Activated B cell treated with CpG ODN at 0.5 μM for 24 hours (primary cell): Measurements from ENCODE around the gene IL36G. TPM values are rescaled to one million over a fixed set of nuclear protein-coding genes. Genes with fewer than 3 reads are reported as not detected.
A peak's percentile ranks its signal among the peaks of the same experiment; 100 is the strongest.

Experiments used
- ATAC-seq: fragments of 200-7000 bp; cut with Tn5 transposase; one replicate; pipeline ENCODE4 v1.10.0; 2021; ENCODE audit warnings: low read depth, mild to moderate bottlenecking, moderate library complexity
- CTCF ChIA-PET: fragments of 350-600 bp; sonication (Branson Sonifier 250); formaldehyde crosslinking; loops from one replicate; lab custom pipeline; 2021; ENCODE audit warnings: antibody characterized with exemption; lab: Charles Lee
- POLR2A ChIA-PET: fragments of 350-600 bp; sonication (Branson Sonifier 250); formaldehyde crosslinking; loops from one replicate; lab custom pipeline; 2021; ENCODE audit warnings: antibody characterized with exemption; lab: Charles Lee
- DNase-seq: peaks from one replicate; pipeline ENCODE4 v3.0.0; 2022
- H3K27ac Mint-ChIP-seq: one replicate; pipeline ENCODE4 v1.8.0; 2020; ENCODE audit warnings: mixed read lengths
- H3K27me3 Mint-ChIP-seq: one replicate; pipeline ENCODE4 v1.8.0; 2021; ENCODE audit warnings: mixed read lengths
- H3K36me3 Mint-ChIP-seq: one replicate; pipeline ENCODE4 v1.8.0; 2021; ENCODE audit warnings: low read depth, mixed read lengths
- H3K4me1 Mint-ChIP-seq: one replicate; pipeline ENCODE4 v1.8.0; 2021; ENCODE audit warnings: mixed read lengths
- H3K4me3 Mint-ChIP-seq: one replicate; pipeline ENCODE4 v1.8.0; 2020; ENCODE audit warnings: mild to moderate bottlenecking, mixed read lengths
- H3K9me3 Mint-ChIP-seq: one replicate; pipeline ENCODE4 v1.8.0; 2020; ENCODE audit warnings: mixed read lengths
- intact Hi-C: fragments of 100-400 bp; cut with micrococcal nuclease; formaldehyde crosslinking; loops from one replicate; pipeline ENCODE4 v1.15.1; 2024
- total RNA-seq: library from RNA; stranded (reverse); gene quantifications from 2 replicates; pipeline ENCODE4 v1.2.3, GENCODE V29; 2022
- TF ChIP-seq, protein P1 (sequence below): fragments of 200-600 bp; IDR thresholded peaks from one replicate; pipeline ENCODE4 v1.8.0; 2022; ENCODE audit warnings: antibody characterized with exemption, mild to moderate bottlenecking

IL36G gene
- total RNA-seq, 1 donor from 2014 or later: not detected

DNA sequence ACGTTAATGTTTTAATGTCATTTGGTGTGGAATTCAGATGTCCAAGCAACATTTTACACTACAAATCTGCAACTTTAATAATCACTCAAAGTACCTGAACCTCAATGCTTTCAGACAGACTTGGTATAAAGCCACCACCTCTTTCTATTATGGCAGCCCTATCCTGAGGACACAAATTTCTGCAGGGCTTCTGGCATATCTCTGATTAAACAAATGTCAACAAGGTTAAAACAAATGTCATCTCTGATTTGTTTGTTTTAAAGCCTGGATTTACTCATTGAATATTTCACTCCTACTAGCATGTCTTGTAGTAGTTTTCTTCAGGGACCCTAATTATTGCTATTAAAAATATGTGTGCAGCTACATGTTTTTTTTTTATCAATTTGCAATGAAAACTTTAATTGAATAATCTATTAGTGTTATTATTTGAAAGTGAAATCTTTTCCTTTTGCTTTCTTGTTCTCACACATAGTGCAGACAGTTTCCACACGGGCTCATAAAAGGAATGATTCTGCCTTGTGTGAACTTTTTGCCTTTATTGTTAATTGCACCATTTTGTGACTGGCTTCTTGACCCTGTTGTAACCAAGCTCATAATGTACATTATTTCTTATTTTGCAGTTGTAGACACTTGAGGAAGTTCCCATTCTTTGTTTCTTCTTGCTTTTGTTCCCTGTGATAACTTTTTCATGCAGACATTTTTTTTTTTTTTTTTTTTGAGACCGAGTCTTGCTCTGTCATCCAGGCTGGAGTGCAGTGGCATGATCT, 36.8 kb upstream of the IL36G start:
- POLR2A ChIA-PET: no interaction called here
- Mint-ChIP-seq H3K27me3 (peaks cover 12% of the 10 kb centered on the region), H3K4me3 (no peak overlapping the region), H3K36me3 (no peaks in the 10 kb centered on the region), H3K27ac (no peak overlapping the region), H3K4me1 (no peaks in the 10 kb centered on the region), H3K9me3 (no peaks in the 10 kb centered on the region)
- DNase-seq: no peak
- CTCF ChIA-PET: interaction anchor here (0.9 to 4.2 kb wide), 11 partner anchors 8 to 340 kb away, joined by 3 to 66 read pairs (median 7); no protein-coding TSS in a partner anchor
- ATAC-seq: no peak
- intact Hi-C loops: loop anchor here (1.0 kb wide), 2 partner anchors 192 to 315 kb away; no protein-coding TSS in a partner anchor
- TF ChIP-seq, protein P1, sequence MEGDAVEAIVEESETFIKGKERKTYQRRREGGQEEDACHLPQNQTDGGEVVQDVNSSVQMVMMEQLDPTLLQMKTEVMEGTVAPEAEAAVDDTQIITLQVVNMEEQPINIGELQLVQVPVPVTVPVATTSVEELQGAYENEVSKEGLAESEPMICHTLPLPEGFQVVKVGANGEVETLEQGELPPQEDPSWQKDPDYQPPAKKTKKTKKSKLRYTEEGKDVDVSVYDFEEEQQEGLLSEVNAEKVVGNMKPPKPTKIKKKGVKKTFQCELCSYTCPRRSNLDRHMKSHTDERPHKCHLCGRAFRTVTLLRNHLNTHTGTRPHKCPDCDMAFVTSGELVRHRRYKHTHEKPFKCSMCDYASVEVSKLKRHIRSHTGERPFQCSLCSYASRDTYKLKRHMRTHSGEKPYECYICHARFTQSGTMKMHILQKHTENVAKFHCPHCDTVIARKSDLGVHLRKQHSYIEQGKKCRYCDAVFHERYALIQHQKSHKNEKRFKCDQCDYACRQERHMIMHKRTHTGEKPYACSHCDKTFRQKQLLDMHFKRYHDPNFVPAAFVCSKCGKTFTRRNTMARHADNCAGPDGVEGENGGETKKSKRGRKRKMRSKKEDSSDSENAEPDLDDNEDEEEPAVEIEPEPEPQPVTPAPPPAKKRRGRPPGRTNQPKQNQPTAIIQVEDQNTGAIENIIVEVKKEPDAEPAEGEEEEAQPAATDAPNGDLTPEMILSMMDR: no peak

- Mint-ChIP-seq H3K9me3 (no peaks in the 10 kb centered on the region), H3K27ac (no peak overlapping the region), H3K27me3 (peaks cover 7% of the 10 kb centered on the region), H3K36me3 (no peaks in the 10 kb centered on the region), H3K4me3 (no peak overlapping the region), H3K4me1 (no peaks in the 10 kb centered on the region)
- ChIA-PET POLR2A (no interaction called here), CTCF (interaction anchor here (0.6 to 4.2 kb wide), 14 partner anchors 9 to 341 kb away, joined by 3 to 66 read pairs (median 4); no protein-coding TSS in a partner anchor)
- peak; percentile 29 for DNase-seq
- intact Hi-C loops: loop anchor here (1.0 kb wide), 2 partner anchors 193 to 316 kb away; no protein-coding TSS in a partner anchor
- TF ChIP-seq, protein P1: no peak
- peak; percentile 71 for ATAC-seq
Measured at GRCh38 chr2:112941753-112942653, 35.8 kb upstream of the IL36G start.

DNA sequence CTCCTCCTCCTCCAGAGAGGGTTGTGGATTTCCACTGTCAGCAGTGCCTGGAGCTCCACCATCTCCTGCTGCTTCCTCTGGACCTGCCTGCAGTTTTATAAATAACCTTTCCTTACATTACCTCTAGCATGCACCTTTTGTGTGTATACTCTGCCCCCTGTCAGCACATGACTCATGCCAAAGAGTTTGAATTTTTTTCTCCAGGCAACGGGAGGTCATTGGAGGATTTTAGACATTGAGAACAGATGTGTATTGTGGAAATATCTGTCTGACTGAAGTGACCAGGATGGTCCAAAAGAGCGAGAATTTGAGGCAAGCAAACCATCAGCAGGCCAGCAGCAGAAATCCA, 35.2 kb upstream of the IL36G start:
- H3K9me3 Mint-ChIP-seq: no peaks in the 10 kb centered on the region
- POLR2A ChIA-PET: no interaction called here
- intact Hi-C loops: no loop called here
- TF ChIP-seq, protein P1: no peak
- H3K4me1 Mint-ChIP-seq: no peaks in the 10 kb centered on the region
- H3K36me3 Mint-ChIP-seq: no peaks in the 10 kb centered on the region
- DNase-seq (no peak), ATAC-seq (no peak)
- H3K27me3 Mint-ChIP-seq: peaks cover 7% of the 10 kb centered on the region
- CTCF ChIA-PET: interaction anchor here (1.0 to 4.2 kb wide), 4 partner anchors 13 to 194 kb away, joined by 3 to 66 read pairs (median 10); no protein-coding TSS in a partner anchor
- no peak overlapping the region for H3K27ac Mint-ChIP-seq
- no peak overlapping the region for H3K4me3 Mint-ChIP-seq

GRCh38 chr2:112944971-112945370, 32.8 kb upstream of the IL36G start:
- Mint-ChIP-seq H3K4me1 (no peaks in the 10 kb centered on the region), H3K4me3 (no peak overlapping the region), H3K27me3 (peaks cover 11% of the 10 kb centered on the region), H3K9me3 (no peaks in the 10 kb centered on the region), H3K27ac (no peak overlapping the region), H3K36me3 (no peaks in the 10 kb centered on the region)
- DNase-seq: no peak
- intact Hi-C loops: no loop called here
- ChIA-PET CTCF (interaction anchor here (3.5 kb wide), 1 partner anchor 15 kb away, joined by 19 read pairs; no protein-coding TSS in a partner anchor), POLR2A (no interaction called here)
- TF ChIP-seq, protein P1: no peak
- ATAC-seq: no peak
